HG03159 (cell line): Measurements from ENCODE around the gene PEX14.

Experiments used
- ATAC-seq: cut with Tn5 transposase; IDR thresholded peaks from one replicate; pipeline ENCODE4 v1.9.1; 2021; ENCODE audit warnings: mild to moderate bottlenecking, moderate library complexity; ENCODE audit not compliant: unreplicated experiment

Gene PEX14

GRCh38 chr1:10659646-10660540 lies 185.1 kb downstream of the PEX14 start:
- no peak for ATAC-seq

GRCh38 chr1:10661453-10661852 lies 186.7 kb downstream of the PEX14 start:
- ATAC-seq, result no peak

DNA sequence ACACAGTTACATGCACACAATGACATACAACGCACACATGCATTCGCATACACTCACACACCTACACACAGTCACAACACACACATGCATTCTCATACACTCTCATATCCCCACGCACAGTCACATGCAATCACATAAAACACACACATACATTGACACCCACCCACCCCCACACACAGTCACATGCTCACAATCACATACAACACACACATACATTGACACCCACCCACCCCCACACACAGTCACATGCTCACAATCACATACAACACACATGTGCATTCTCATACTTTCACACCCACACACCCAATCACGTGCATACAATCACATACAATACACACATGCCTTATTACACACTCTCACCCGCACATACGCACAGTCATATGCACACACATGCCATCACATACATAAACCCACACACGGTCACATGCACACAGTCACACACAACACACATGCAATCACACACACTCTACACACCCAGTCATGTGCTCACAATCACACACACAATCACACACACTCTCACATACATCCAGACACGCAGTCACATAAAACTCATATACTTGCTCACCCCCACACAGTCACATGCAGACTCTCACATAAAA lies 187.4 kb downstream of the PEX14 start:
- no peak for ATAC-seq

DNA sequence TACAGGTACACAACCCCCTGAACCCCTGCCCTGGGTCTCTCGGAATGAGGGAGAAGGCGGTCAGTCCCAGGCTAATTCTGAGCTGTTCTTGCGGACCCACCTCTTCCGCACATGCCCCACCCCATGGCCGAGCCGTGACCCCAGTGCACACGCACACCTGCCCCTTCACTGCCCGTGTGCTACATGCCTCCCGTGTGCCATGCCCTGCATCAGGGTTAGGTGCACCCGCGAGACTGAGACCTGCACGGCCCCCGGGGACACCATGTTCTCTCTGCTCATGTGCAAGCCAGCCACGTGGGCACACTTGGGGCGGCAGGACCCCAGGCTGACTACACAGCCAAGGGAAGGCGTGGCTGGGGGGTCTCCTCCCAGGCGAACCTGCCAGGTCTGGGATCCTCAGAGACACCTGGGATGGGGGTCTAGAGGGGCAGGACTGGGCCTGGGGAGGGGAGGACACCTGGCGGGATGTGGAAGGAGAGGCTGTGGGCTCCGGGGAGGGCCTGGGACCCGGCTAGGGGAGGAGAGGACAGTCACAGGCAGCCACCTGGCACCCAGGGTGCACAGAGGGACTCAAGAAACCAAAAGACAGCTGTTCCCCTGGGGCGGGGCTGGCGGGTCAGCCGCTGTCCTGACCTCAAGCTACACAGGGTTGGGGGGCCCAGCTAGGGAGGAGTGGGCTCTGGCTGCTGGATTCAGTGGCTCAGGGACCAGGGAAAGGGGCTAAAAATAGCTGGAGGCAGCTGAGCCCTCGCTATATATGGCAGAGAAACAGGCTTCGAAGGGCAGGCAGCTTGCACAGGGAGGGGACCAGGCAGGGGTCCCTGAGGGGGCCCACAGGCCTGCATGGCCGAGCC lies 188.3 kb downstream of the PEX14 start:
- no peak for ATAC-seq

DNA sequence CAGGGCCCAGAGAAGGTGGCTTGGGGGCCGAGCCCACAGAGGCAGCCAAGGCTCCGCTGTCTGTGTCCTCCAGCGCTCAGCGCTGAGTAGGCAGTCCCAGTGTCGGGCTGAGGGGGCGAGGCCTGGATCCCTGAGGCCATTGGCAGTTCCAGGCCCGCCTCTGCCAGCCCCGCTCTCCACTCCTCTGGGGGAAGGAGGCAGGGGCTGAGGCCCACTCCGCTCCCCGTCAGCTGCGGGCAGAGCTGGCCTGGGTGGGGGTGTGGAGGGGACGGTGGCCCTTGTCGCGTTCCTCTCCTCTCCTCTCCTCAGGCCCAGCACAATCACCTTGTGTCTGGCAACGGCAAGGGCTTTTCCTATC lies 188.9 kb downstream of the PEX14 start:
- no peak for ATAC-seq

- no peak for ATAC-seq
Observed at GRCh38 chr1:10664251-10664650, 189.5 kb downstream of the PEX14 start.

DNA sequence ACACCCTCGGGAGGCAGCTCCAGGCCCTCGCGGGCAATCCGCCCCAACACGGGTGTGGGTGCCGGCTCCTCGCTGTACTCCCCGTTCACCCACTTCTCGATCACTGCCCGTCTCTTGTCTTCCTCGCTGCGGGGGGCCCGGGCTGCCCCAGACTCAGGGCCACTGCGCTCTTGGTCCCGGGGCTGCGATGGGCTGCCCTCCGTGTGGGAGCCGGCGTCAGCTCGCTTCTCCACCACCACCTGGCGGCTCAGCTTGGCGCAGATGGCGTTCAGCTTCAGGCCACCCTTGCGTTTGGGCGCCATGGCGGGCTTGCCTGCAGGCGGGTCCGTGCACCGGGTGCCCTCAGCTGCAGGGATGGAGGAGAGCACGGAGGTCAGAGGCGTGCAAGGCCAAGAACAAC lies 190.5 kb downstream of the PEX14 start:
- ATAC-seq, result no peak

DNA sequence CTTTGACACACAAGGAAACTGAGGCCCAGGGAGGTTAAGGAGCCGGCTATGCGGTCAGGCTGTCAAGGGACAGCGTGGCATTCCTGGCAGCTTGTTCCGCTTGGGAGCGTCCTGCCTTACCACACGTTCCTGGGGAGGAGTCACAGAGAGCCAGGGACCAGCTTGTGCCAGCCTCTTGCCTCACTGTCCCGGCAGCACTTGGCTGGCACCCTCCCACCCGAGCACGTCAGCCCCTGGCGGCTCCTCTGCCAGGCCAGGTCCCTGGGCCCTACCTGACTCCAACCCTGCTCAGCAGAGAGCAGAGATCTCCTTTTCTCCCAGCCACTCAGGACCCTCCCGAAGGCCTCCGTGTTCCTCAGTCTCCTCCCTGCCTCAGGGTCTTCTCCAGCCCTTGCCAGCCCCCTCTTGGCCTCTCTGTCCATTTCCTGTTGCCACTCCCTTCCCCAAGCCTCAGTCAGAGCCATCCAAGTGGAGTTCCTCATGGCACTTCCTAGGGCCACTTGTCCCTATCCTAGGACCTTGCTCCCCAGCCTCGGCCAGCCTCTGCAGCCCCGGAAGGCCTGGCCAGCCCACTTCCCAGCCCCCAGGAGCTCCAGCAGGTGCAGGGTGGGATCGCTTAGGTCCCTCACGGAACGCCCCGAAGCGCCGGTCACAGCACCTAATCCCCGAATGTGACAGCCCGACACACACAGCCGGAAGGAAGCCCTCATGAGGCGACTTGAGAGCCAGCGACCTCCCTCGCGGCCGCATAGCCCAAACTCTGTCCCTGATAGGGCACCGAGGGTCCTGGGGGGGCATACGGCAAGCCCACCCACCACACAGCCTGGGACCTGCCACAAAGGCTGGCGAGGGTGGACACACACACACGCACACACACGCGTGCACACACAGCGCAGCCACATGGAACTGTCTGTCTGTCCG lies 191.4 kb downstream of the PEX14 start:
- no peak for ATAC-seq

GRCh38 chr1:10667861-10668761 lies 193.4 kb downstream of the PEX14 start:
- no peak for ATAC-seq

- no peak for ATAC-seq
Observed at GRCh38 chr1:10669570-10669969, 194.8 kb downstream of the PEX14 start.

GRCh38 chr1:10670190-10670589 lies 195.4 kb downstream of the PEX14 start:
- ATAC-seq, result no peak

DNA sequence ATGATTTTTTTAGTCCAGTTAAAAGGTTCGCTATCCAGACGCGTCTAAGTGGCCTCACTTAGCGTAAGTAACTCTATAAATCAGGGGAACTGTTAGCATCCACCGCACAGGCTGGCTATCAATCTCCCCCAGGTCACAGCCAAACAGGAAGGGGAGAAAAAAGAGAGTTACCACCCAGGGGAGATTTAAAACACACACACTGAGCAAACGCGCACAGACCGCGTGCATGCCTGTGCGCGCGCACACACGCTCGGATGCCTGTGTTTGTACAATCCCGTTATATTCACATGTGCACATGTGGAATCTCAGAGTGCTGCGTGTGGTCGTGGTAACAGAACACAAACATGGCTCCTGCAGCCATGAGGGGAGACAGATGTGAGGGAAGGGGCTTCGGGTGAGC lies 196.3 kb downstream of the PEX14 start:
- no peak for ATAC-seq

DNA sequence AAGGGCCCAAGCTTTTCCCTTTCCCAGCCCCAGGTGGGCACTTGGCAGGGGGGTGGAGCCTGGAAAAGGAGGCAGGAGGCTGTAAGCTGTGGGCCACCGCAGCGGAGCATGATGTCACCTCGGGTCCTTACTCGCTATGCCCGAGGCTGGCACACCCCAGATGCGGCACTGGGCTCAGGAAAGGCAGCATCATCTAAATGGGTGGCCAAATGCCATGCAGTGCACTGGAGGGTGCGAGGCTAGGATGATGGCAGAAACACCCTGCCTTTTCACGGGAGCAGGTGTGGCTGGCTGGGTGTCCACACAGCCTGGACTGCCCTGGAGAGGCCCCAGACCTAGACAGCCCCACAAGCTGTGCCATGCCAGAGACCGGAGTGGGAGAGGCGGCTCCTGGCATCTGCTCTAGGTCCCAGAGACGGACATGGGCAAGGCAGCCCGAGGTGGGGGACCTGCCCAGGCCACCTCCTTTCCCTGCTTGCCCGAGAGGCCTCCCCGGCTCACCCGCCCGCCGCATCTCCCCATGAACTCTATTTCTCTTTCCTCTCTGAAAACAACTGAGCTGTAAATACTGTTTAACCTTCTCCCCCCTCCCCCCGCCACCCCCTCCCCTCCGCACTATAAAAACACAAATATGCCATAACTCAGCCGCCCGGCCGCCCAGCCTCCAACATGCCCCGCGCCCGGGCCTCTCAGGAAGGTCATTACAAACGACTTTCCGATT lies 197.0 kb downstream of the PEX14 start:
- ATAC-seq, result no peak

GRCh38 chr1:10672343-10673050 lies 197.7 kb downstream of the PEX14 start:
- ATAC-seq, result no peak

DNA sequence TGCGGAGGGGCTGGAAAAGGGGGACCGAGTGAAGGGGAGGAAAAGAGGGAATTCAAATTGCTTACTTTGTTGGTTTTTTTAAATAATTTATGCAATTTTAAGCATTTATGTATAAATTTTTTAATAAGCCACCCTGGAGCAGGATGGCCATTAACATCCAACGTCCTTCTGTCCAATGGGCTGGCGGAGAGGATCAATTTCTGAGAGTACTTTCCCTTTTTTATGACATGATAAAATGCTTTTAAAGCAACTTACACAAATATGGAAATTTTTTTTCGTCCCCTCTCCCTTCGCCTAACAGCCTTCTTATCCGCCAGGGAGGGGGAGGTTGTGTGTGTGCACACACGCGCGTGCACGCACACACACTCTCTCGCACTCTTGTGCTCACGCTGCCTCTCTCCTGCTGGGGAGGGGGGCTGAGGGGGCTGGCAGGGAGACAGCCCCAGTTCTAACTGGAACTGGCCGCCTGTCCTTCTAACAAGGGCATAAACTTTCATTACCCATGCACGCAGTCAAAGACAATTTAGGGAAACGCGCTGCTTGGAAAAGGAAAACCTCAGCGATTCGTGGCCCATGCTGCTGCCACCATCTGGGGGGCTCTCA lies 198.5 kb downstream of the PEX14 start:
- no peak for ATAC-seq

- ATAC-seq, result no peak
Observed at GRCh38 chr1:10674222-10674621, 199.5 kb downstream of the PEX14 start.

- ATAC-seq, result no peak
Observed at GRCh38 chr1:10674700-10675609, 200.2 kb downstream of the PEX14 start.
